CD4-positive, alpha-beta memory T cell (primary cell): ENCODE results near the gene SREK1IP1. TPM values are rescaled to one million over a fixed set of nuclear protein-coding genes. Genes with fewer than 3 reads are reported as not detected.

Experiments used
- CTCF ChIA-PET: fragments of 350-600 bp; sonication (Branson Sonifier 250); formaldehyde crosslinking; loops from one replicate; lab custom pipeline; 2021; ENCODE audit warnings: inconsistent platforms; ENCODE audit not compliant: partially characterized antibody; lab: Charles Lee
- POLR2A ChIA-PET: fragments of 350-600 bp; sonication (Branson Sonifier 250); formaldehyde crosslinking; loops from one replicate; lab custom pipeline; 2021; ENCODE audit not compliant: partially characterized antibody; lab: Charles Lee
- DNase-seq, 5 donors: peaks; one replicate each; pipeline versions ENCODE4 v3.0.0 to v3.0.0-alpha.2; 2020 to 2022; ENCODE audit warnings: mixed read lengths in 1 of 5
- H3K27ac ChIP-seq: one replicate; pipeline ENCODE4 v1.7.0; 2013; ENCODE audit warnings: low read depth, low read length
- H3K27me3 ChIP-seq: 2 replicates; pipeline ENCODE4 v1.7.0; 2013; ENCODE audit warnings: mild to moderate bottlenecking, low read length, moderate library complexity; ENCODE audit not compliant: insufficient read depth
- H3K36me3 ChIP-seq: 2 replicates; pipeline ENCODE4 v1.7.0; 2013; ENCODE audit warnings: mild to moderate bottlenecking, low read length, moderate library complexity; ENCODE audit not compliant: insufficient read depth
- H3K4me1 ChIP-seq: 2 replicates; pipeline ENCODE4 v1.7.0; 2013; ENCODE audit warnings: mild to moderate bottlenecking, low read length, moderate library complexity; ENCODE audit not compliant: insufficient read depth
- H3K4me3 ChIP-seq, 2 donors: one replicate each; pipeline ENCODE4 v1.7.0; 2013; ENCODE audit warnings: low read length in 2 of 2, mild to moderate bottlenecking in 1 of 2
- H3K9me3 ChIP-seq, 2 donors: one replicate each; pipeline ENCODE4 v1.7.0; 2013; ENCODE audit warnings: low read length in 2 of 2, control low read depth in 1 of 2; ENCODE audit not compliant: control insufficient read depth in 1 of 2
- H3K27ac Mint-ChIP-seq, 7 donors: one replicate each; pipeline ENCODE4 v1.8.0; 2020 to 2021; ENCODE audit warnings: mixed read lengths in 7 of 7, mild to moderate bottlenecking in 6 of 7, inconsistent platforms in 3 of 7, moderate library complexity in 3 of 7
- H3K27me3 Mint-ChIP-seq, 2 donors: one replicate each; pipeline ENCODE4 v1.8.0; 2020 to 2021; ENCODE audit warnings: mixed read lengths in 2 of 2
- H3K36me3 Mint-ChIP-seq, 2 donors: one replicate each; pipeline ENCODE4 v1.8.0; 2020 to 2021; ENCODE audit warnings: mixed read lengths in 2 of 2, inconsistent platforms in 1 of 2, mild to moderate bottlenecking in 1 of 2
- H3K4me1 Mint-ChIP-seq, 4 donors: one replicate each; pipeline ENCODE4 v1.8.0; 2020 to 2021; ENCODE audit warnings: mixed read lengths in 4 of 4, mild to moderate bottlenecking in 1 of 4
- H3K4me3 Mint-ChIP-seq, 8 donors: one replicate each; pipeline ENCODE4 v1.8.0; 2020 to 2021; ENCODE audit warnings: mixed read lengths in 8 of 8, mild to moderate bottlenecking in 7 of 8, moderate library complexity in 6 of 8, inconsistent platforms in 3 of 8
- H3K9me3 Mint-ChIP-seq, 8 donors: one replicate each; pipeline ENCODE4 v1.8.0; 2020 to 2021; ENCODE audit warnings: mixed read lengths in 8 of 8, mild to moderate bottlenecking in 5 of 8, inconsistent platforms in 3 of 8, moderate library complexity in 1 of 8
- intact Hi-C: fragments of 100-400 bp; cut with micrococcal nuclease; formaldehyde crosslinking; loops from one replicate; pipeline ENCODE4 v1.15.1; 2023
- polyA plus RNA-seq, 2 donors: library from polyadenylated mRNA; unstranded; fragments of 300-500 nt; fragmentation: Illumina TruSeq; gene quantifications; one replicate each; pipeline ENCODE4 v1.2.3, GENCODE V29; 2021
- total RNA-seq, 2 experiments: library from RNA; stranded (reverse); gene quantifications; one replicate each; pipeline ENCODE4 v1.2.3, GENCODE V29; 2021

The SREK1IP1 gene
- total and polyA plus RNA-seq, 4 experiments from 2014 or later: 18.4 to 28.3 (median 19.8) TPM

GRCh38 chr5:64766941-64767340 is 1.6 kb downstream of the SREK1IP1 start:
- intact Hi-C loops: no loop called here
- H3K4me3 Mint-ChIP-seq: peak overlapping the region; percentile 1 to 100 (median 99)
- ChIA-PET CTCF (interaction anchor here (1.1 to 3.1 kb wide), 2 partner anchors 17 to 44 kb away, joined by 3 to 14 read pairs; no protein-coding TSS in a partner anchor), POLR2A (interaction anchor here (2.0 kb wide), 1 partner anchor 9 kb away, joined by 10 read pairs; no protein-coding TSS in a partner anchor)
- Histone ChIP-seq H3K4me3 (peak overlapping the region in 1 of 2 donors; percentile 94), H3K4me1 (peaks cover 47% of the 10 kb centered on the region), H3K9me3 (no peaks in the 10 kb centered on the region), H3K27me3 (no peaks in the 10 kb centered on the region), H3K27ac (no peak overlapping the region), H3K36me3 (no peaks in the 10 kb centered on the region)
- H3K27me3 Mint-ChIP-seq: no peaks in the 10 kb centered on the region
- H3K4me1 Mint-ChIP-seq: peaks cover 43 to 73% (median 51%) of the 10 kb centered on the region in 4 donors
- peaks cover 5 to 21% of the 10 kb centered on the region in 2 donors for H3K36me3 Mint-ChIP-seq
- DNase-seq: no peak
- no peaks in the 10 kb centered on the region for H3K9me3 Mint-ChIP-seq
- peak overlapping the region in 6 of 7 donors; percentile 26 to 98 (median 72) for H3K27ac Mint-ChIP-seq

GRCh38 chr5:64765804-64766504 is 2.5 kb downstream of the SREK1IP1 start:
- no peak overlapping the region for H3K4me3 ChIP-seq
- Mint-ChIP-seq H3K27ac (peak overlapping the region in 6 of 7 donors; percentile 0 to 89 (median 4)), H3K27me3 (no peaks in the 10 kb centered on the region), H3K36me3 (peaks cover 5 to 22% of the 10 kb centered on the region in 2 donors), H3K9me3 (no peaks in the 10 kb centered on the region), H3K4me1 (peaks cover 38 to 67% (median 50%) of the 10 kb centered on the region in 4 donors), H3K4me3 (peak overlapping the region in 5 of 8 donors; percentile 0 to 71 (median 12))
- H3K36me3 ChIP-seq: no peaks in the 10 kb centered on the region
- no peaks in the 10 kb centered on the region for H3K9me3 ChIP-seq
- peaks cover 52% of the 10 kb centered on the region for H3K4me1 ChIP-seq
- H3K27me3 ChIP-seq: no peaks in the 10 kb centered on the region
- no peak overlapping the region for H3K27ac ChIP-seq
- ChIA-PET CTCF (interaction anchor here (1.1 to 3.1 kb wide), 2 partner anchors 17 to 45 kb away, joined by 3 to 14 read pairs; no protein-coding TSS in a partner anchor), POLR2A (no interaction called here)
- peak in 1 of 5 donors; percentile 5 for DNase-seq
- intact Hi-C loops: no loop called here

- intact Hi-C loops: no loop called here
- no peak for DNase-seq
- Mint-ChIP-seq H3K4me3 (peak overlapping the region in 1 of 8 donors; percentile 0), H3K9me3 (no peaks in the 10 kb centered on the region), H3K27ac (peak overlapping the region in 1 of 7 donors; percentile 81), H3K27me3 (no peaks in the 10 kb centered on the region), H3K36me3 (peaks cover 12 to 29% of the 10 kb centered on the region in 2 donors), H3K4me1 (peaks cover 34 to 69% (median 48%) of the 10 kb centered on the region in 4 donors)
- H3K36me3 ChIP-seq: no peaks in the 10 kb centered on the region
- H3K9me3 ChIP-seq: no peaks in the 10 kb centered on the region
- ChIA-PET CTCF (no interaction called here), POLR2A (no interaction called here)
- no peak overlapping the region for H3K27ac ChIP-seq
- H3K27me3 ChIP-seq: no peaks in the 10 kb centered on the region
- no peak overlapping the region for H3K4me3 ChIP-seq
- peaks cover 36% of the 10 kb centered on the region for H3K4me1 ChIP-seq
Measured at GRCh38 chr5:64763948-64764503, 4.5 kb downstream of the SREK1IP1 start.

- ChIA-PET CTCF (no interaction called here), POLR2A (no interaction called here)
- Mint-ChIP-seq H3K36me3 (peaks cover 14 to 23% of the 10 kb centered on the region in 2 donors), H3K27me3 (no peaks in the 10 kb centered on the region), H3K4me1 (peaks cover 22 to 38% (median 26%) of the 10 kb centered on the region in 4 donors), H3K9me3 (no peaks in the 10 kb centered on the region), H3K27ac (peak overlapping the region in 2 of 7 donors; percentile 17 to 64), H3K4me3 (no peak overlapping the region)
- H3K9me3 ChIP-seq: no peaks in the 10 kb centered on the region
- H3K36me3 ChIP-seq: no peaks in the 10 kb centered on the region
- H3K4me1 ChIP-seq: peaks cover 9% of the 10 kb centered on the region
- H3K27me3 ChIP-seq: no peaks in the 10 kb centered on the region
- intact Hi-C loops: no loop called here
- H3K4me3 ChIP-seq: no peak overlapping the region
- no peak for DNase-seq
- H3K27ac ChIP-seq: no peak overlapping the region
Measured at GRCh38 chr5:64759960-64760660, 8.4 kb downstream of the SREK1IP1 start.

DNA sequence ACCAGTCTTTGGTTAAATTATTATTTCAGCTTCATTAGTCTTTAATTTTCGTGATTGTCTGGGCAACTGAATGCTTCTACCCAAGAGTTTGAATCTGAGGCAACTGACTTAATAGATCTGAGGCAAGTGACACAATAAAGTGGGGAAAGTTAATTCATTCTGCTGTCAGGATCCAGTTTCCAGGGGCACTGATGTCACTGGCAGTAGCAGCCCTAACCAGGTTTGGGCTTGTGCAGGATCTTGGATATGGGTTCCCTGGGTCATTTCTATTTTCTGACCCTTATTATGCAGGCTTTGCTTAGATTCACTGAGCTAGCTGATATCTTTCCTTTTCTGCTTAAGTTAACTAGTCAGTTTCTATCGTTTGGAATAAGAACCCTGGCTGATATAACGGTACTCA is 9.6 kb downstream of the SREK1IP1 start:
- Mint-ChIP-seq H3K27ac (no peak overlapping the region), H3K9me3 (no peaks in the 10 kb centered on the region), H3K36me3 (peaks cover 11 to 21% of the 10 kb centered on the region in 2 donors), H3K4me3 (no peak overlapping the region), H3K27me3 (no peaks in the 10 kb centered on the region), H3K4me1 (peaks cover 16 to 31% (median 22%) of the 10 kb centered on the region in 4 donors)
- Histone ChIP-seq H3K36me3 (peaks cover 3% of the 10 kb centered on the region), H3K27ac (no peak overlapping the region), H3K9me3 (no peaks in the 10 kb centered on the region), H3K4me3 (no peak overlapping the region), H3K4me1 (peaks cover 6% of the 10 kb centered on the region), H3K27me3 (no peaks in the 10 kb centered on the region)
- intact Hi-C loops: no loop called here
- CTCF ChIA-PET: no interaction called here
- DNase-seq: no peak
- POLR2A ChIA-PET: interaction anchor here (2.2 kb wide), 1 partner anchor 9 kb away, joined by 10 read pairs; the partner anchor contains the start of genes CWC27 and SREK1IP1

GRCh38 chr5:64754066-64754465 is 14.4 kb downstream of the SREK1IP1 start:
- H3K36me3 Mint-ChIP-seq: peaks cover 7 to 8% of the 10 kb centered on the region in 2 donors
- H3K27me3 ChIP-seq: no peaks in the 10 kb centered on the region
- no peak overlapping the region for H3K27ac Mint-ChIP-seq
- no peak overlapping the region for H3K4me3 ChIP-seq
- H3K9me3 Mint-ChIP-seq: no peaks in the 10 kb centered on the region
- peaks cover 7 to 18% (median 12%) of the 10 kb centered on the region in 4 donors for H3K4me1 Mint-ChIP-seq
- H3K27ac ChIP-seq: no peak overlapping the region
- ChIA-PET POLR2A (no interaction called here), CTCF (interaction anchor here (0.9 to 1.2 kb wide), 2 partner anchors 13 to 30 kb away, joined by 3 to 4 read pairs; no protein-coding TSS in a partner anchor)
- no peaks in the 10 kb centered on the region for H3K9me3 ChIP-seq
- H3K27me3 Mint-ChIP-seq: no peaks in the 10 kb centered on the region
- no peak overlapping the region for H3K4me3 Mint-ChIP-seq
- intact Hi-C loops: no loop called here
- no peaks in the 10 kb centered on the region for H3K4me1 ChIP-seq
- H3K36me3 ChIP-seq: peaks cover 5% of the 10 kb centered on the region
- DNase-seq: no peak

GRCh38 chr5:64749385-64749784 is 19.1 kb downstream of the SREK1IP1 start:
- intact Hi-C loops: no loop called here
- POLR2A ChIA-PET: no interaction called here
- no peaks in the 10 kb centered on the region for H3K27me3 Mint-ChIP-seq
- H3K27me3 ChIP-seq: no peaks in the 10 kb centered on the region
- H3K36me3 Mint-ChIP-seq: peaks cover 2 to 8% of the 10 kb centered on the region in 2 donors
- H3K9me3 Mint-ChIP-seq: no peaks in the 10 kb centered on the region
- no peak for DNase-seq
- no peak overlapping the region for H3K4me3 ChIP-seq
- no peak overlapping the region for H3K27ac ChIP-seq
- CTCF ChIA-PET: no interaction called here
- H3K4me1 ChIP-seq: no peaks in the 10 kb centered on the region
- peaks cover 0 to 8% (median 7%) of the 10 kb centered on the region in 4 donors for H3K4me1 Mint-ChIP-seq
- no peak overlapping the region for H3K4me3 Mint-ChIP-seq
- no peak overlapping the region for H3K27ac Mint-ChIP-seq
- H3K9me3 ChIP-seq: no peaks in the 10 kb centered on the region
- H3K36me3 ChIP-seq: peaks cover 5% of the 10 kb centered on the region
